RCC 7860 (cell line): ENCODE measurements around the gene MTARC2.

Source experiments
- DNase-seq: peaks from one replicate; pipeline ENCODE4 v3.0.0-alpha.2; 2015; ENCODE audit warnings: low spot score
- FAIRE-seq: peaks from 2 replicates; lab custom pipeline; 2012; peaks lifted over from hg19 to GRCh38; lab: Jason Lieb, UNC

MTARC2 gene

GRCh38 chr1:220767312-220768125 is 19.4 kb downstream of the MTARC2 start:
- FAIRE-seq (no peak), DNase-seq (no peak)

GRCh38 chr1:220768126-220768601 is 20.0 kb downstream of the MTARC2 start:
- DNase-seq (no peak), FAIRE-seq (no peak)

GRCh38 chr1:220769205-220769604 is 21.1 kb downstream of the MTARC2 start:
- FAIRE-seq, result no peak
- DNase-seq, result no peak

GRCh38 chr1:220770245-220770913 is 22.3 kb downstream of the MTARC2 start:
- DNase-seq (no peak), FAIRE-seq (no peak)

- DNase-seq, result no peak
- FAIRE-seq, result no peak
Observed at GRCh38 chr1:220772846-220773245, 24.7 kb downstream of the MTARC2 start.

GRCh38 chr1:220775240-220775853 is 27.2 kb downstream of the MTARC2 start:
- DNase-seq (no peak), FAIRE-seq (no peak)

- DNase-seq, result no peak
- no peak for FAIRE-seq
Observed at GRCh38 chr1:220776254-220776653, 28.1 kb downstream of the MTARC2 start.

GRCh38 chr1:220776720-220777326 is 28.7 kb downstream of the MTARC2 start:
- FAIRE-seq (no peak), DNase-seq (peak; percentile 41)

- DNase-seq, result no peak
- FAIRE-seq, result no peak
Observed at GRCh38 chr1:220783453-220783852, 35.3 kb downstream of the MTARC2 start.

GRCh38 chr1:220784751-220785150 is 36.6 kb downstream of the MTARC2 start:
- no peak for FAIRE-seq
- DNase-seq, result no peak

- DNase-seq, result no peak
- FAIRE-seq, result no peak
Observed at GRCh38 chr1:220785166-220786056, 37.3 kb downstream of the MTARC2 start.

- no peak for FAIRE-seq
- no peak for DNase-seq
Observed at GRCh38 chr1:220786057-220786336, 37.9 kb downstream of the MTARC2 start.

GRCh38 chr1:220786337-220787068 is 38.4 kb downstream of the MTARC2 start, which contains the start of gene MTARC1:
TSS of gene MTARC1 (plus strand) at chr1:220786913. CDS start at chr1:220786945, 32 bp downstream.
- DNase-seq (no peak), FAIRE-seq (no peak)

- FAIRE-seq (no peak), DNase-seq (no peak)
Observed at GRCh38 chr1:220787069-220787619, 39.0 kb downstream of the MTARC2 start.

- FAIRE-seq (no peak), DNase-seq (no peak)
Observed at GRCh38 chr1:220788900-220789299, 40.8 kb downstream of the MTARC2 start.

GRCh38 chr1:220789532-220790147 is 41.5 kb downstream of the MTARC2 start:
- DNase-seq, result no peak
- no peak for FAIRE-seq

GRCh38 chr1:220791285-220791684 is 43.2 kb downstream of the MTARC2 start:
- FAIRE-seq (no peak), DNase-seq (no peak)

- no peak for FAIRE-seq
- DNase-seq, result no peak
Observed at GRCh38 chr1:220791956-220792355, 43.8 kb downstream of the MTARC2 start.

- no peak for FAIRE-seq
- DNase-seq, result no peak
Observed at GRCh38 chr1:220796530-220796929, 48.4 kb downstream of the MTARC2 start.
